VCaP (cell line): ENCODE results near the gene MARCHF11.

ENCODE experiments used
- H3K27ac ChIP-seq: fragments of 450-650 bp; 2 replicates; pipeline ENCODE4 v1.5.1; 2017
- CTCF ChIP-seq: fragments of 450-650 bp; conservative IDR thresholded peaks from 2 replicates; pipeline ENCODE4 v1.5.1; 2017; ENCODE audit warnings: mild to moderate bottlenecking, moderate library complexity

Gene MARCHF11

GRCh38 chr5:16072616-16073015, 107.0 kb downstream of the MARCHF11 start:
- no peak for TF ChIP-seq CTCF
- no peak overlapping the region for H3K27ac ChIP-seq

GRCh38 chr5:16067415-16067814, 112.2 kb downstream of the MARCHF11 start:
- H3K27ac ChIP-seq, result no peak overlapping the region
- no peak for TF ChIP-seq CTCF

- TF ChIP-seq CTCF, result no peak
- H3K27ac ChIP-seq, result no peak overlapping the region
Measured at GRCh38 chr5:16066810-16067209, 112.8 kb downstream of the MARCHF11 start.

- TF ChIP-seq CTCF, result no peak
- H3K27ac ChIP-seq, result no peak overlapping the region
Measured at GRCh38 chr5:16066320-16066719, 113.3 kb downstream of the MARCHF11 start.

GRCh38 chr5:16065831-16066230, 113.8 kb downstream of the MARCHF11 start:
- no peak for TF ChIP-seq CTCF
- no peak overlapping the region for H3K27ac ChIP-seq

GRCh38 chr5:16064135-16064893, 115.3 kb downstream of the MARCHF11 start:
- H3K27ac ChIP-seq, result no peak overlapping the region
- no peak for TF ChIP-seq CTCF

- TF ChIP-seq CTCF, result no peak
- H3K27ac ChIP-seq, result no peak overlapping the region
Measured at GRCh38 chr5:16061163-16061562, 118.4 kb downstream of the MARCHF11 start.
